WERI-Rb-1 (cell line): ENCODE measurements around the gene PLCH1.
"Not testable (repeated sequence)": the region's sequence is repeated elsewhere in the genome, so short reads cannot be mapped to it uniquely, and the experiment has no call there.

ENCODE experiments used
- DNase-seq: peaks from one replicate; pipeline ENCODE4 v3.0.0-alpha.2; 2020
- H3K27ac ChIP-seq: fragments of 250-450 bp; sonication (Bioruptor Pico); 2 replicates; pipeline ENCODE4 v1.5.1; 2020; ENCODE audit warnings: mild to moderate bottlenecking, moderate library complexity
- H3K27me3 ChIP-seq: fragments of 250-450 bp; sonication (Bioruptor Pico); 2 replicates; pipeline ENCODE4 v1.5.1; 2021; ENCODE audit warnings: mild to moderate bottlenecking, low read depth, moderate library complexity; ENCODE audit not compliant: insufficient read depth, severe bottlenecking
- H3K36me3 ChIP-seq: fragments of 250-450 bp; sonication (Bioruptor Pico); 2 replicates; pipeline ENCODE4 v1.5.1; 2020; ENCODE audit warnings: mild to moderate bottlenecking, moderate library complexity
- H3K4me3 ChIP-seq: 2 replicates; pipeline ENCODE4 v1.5.1; 2011; ENCODE audit warnings: low read depth, mild to moderate bottlenecking, control low read depth, low read length
- H3K9me3 ChIP-seq: fragments of 250-450 bp; sonication (Bioruptor Pico); 2 replicates; pipeline ENCODE4 v1.5.1; 2021; ENCODE audit warnings: mild to moderate bottlenecking, moderate library complexity; ENCODE audit not compliant: severe bottlenecking
- TF ChIP-seq, protein P1 (sequence below): IDR thresholded peaks from 2 replicates; pipeline ENCODE4 v1.5.1; 2011; ENCODE audit warnings: low read depth, mild to moderate bottlenecking, control low read depth, inconsistent platforms, low read length

Gene PLCH1

DNA sequence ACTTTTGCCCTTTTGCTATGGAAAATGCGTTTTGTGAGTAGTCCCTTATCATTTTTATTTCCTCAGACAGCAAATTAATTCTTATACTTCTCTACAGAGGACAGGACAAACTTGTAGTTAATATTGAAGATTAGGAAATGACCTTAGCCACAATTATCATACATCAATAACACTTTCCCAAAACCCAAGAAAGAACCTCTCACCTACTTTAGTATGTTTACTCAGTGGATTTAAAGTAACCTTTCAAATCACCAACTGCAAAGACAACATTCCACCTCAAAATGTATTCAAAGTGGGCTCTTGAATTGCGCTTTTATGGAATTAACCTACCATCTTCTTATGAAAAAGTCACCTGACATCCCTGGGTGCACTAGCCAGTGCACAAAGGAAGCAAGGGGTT is 107.3 kb downstream of the PLCH1 start:
- no peak overlapping the region for H3K4me3 ChIP-seq
- H3K9me3 ChIP-seq, result no peaks in the 10 kb centered on the region
- no peak overlapping the region for H3K27ac ChIP-seq
- no peak for DNase-seq
- H3K27me3 ChIP-seq, result no peaks in the 10 kb centered on the region
- TF ChIP-seq, protein P1, sequence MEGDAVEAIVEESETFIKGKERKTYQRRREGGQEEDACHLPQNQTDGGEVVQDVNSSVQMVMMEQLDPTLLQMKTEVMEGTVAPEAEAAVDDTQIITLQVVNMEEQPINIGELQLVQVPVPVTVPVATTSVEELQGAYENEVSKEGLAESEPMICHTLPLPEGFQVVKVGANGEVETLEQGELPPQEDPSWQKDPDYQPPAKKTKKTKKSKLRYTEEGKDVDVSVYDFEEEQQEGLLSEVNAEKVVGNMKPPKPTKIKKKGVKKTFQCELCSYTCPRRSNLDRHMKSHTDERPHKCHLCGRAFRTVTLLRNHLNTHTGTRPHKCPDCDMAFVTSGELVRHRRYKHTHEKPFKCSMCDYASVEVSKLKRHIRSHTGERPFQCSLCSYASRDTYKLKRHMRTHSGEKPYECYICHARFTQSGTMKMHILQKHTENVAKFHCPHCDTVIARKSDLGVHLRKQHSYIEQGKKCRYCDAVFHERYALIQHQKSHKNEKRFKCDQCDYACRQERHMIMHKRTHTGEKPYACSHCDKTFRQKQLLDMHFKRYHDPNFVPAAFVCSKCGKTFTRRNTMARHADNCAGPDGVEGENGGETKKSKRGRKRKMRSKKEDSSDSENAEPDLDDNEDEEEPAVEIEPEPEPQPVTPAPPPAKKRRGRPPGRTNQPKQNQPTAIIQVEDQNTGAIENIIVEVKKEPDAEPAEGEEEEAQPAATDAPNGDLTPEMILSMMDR, result no peak
- no peaks in the 10 kb centered on the region for H3K36me3 ChIP-seq

- no peak overlapping the region for H3K4me3 ChIP-seq
- no peak overlapping the region for H3K27ac ChIP-seq
- no peaks in the 10 kb centered on the region for H3K36me3 ChIP-seq
- H3K27me3 ChIP-seq, result no peaks in the 10 kb centered on the region
- TF ChIP-seq, protein P1, result no peak
- DNase-seq, result no peak
- no peaks in the 10 kb centered on the region for H3K9me3 ChIP-seq
Observed at GRCh38 chr3:155635056-155635455, 109.8 kb downstream of the PLCH1 start.

DNA sequence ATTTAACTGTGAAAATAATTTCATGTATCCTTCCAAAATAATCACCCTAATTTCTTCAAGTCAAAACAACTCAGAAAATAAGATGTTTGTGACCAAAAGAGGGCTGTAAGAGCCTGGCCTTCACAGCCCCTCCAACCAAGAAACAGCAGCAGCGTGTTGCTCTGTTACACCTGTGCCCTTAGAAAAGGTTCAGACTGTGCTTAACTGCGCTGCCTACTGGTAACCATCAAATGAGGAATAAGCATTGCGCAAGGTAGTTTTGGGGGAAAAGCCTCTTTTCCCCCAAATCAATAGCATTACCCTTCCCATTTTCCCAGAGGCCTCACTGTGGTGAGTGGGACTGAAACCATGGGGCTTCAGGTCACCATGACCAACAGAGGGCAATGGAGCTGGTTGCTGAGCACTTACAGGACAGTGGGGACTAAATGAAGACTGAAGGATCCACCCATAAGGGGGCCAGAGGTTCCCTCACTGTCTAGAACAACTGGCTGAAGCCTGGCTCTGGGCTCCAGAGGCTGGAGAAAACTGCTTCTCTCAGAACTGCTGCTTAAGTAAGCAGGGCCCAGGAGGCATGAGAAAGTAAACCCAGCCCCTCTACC is 110.7 kb downstream of the PLCH1 start:
- Histone ChIP-seq H3K27ac (no peak overlapping the region), H3K27me3 (no peaks in the 10 kb centered on the region), H3K4me3 (no peak overlapping the region), H3K36me3 (no peaks in the 10 kb centered on the region), H3K9me3 (no peaks in the 10 kb centered on the region)
- no peak for DNase-seq
- TF ChIP-seq, protein P1, result no peak

- TF ChIP-seq, protein P1, result no peak
- no peaks in the 10 kb centered on the region for H3K9me3 ChIP-seq
- no peaks in the 10 kb centered on the region for H3K27me3 ChIP-seq
- no peaks in the 10 kb centered on the region for H3K36me3 ChIP-seq
- DNase-seq, result no peak
- H3K27ac ChIP-seq, result no peak overlapping the region
- H3K4me3 ChIP-seq, result no peak overlapping the region
Observed at GRCh38 chr3:155631323-155632019, 113.4 kb downstream of the PLCH1 start.

DNA sequence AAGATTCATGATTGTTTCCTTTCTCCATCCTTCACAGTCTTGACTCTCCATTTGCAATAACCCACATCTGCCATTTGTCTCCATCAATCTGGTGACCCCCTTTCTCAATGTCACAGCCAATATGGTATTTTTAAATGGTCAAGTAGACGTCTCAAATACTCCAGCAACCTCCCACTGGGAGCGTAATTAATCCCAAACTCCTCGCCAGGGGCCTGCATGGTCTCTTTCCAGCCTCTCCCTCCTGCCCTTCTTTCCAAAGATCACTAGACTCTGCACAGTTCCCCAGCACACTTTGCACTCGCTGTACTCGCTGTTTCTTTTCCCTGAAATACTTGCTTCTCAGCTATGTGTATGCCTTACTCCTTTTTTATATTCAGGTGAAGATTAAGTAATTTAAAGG is 115.3 kb downstream of the PLCH1 start:
- TF ChIP-seq, protein P1, result no peak
- Histone ChIP-seq H3K9me3 (no peaks in the 10 kb centered on the region), H3K4me3 (no peak overlapping the region), H3K27ac (no peak overlapping the region), H3K36me3 (no peaks in the 10 kb centered on the region), H3K27me3 (no peaks in the 10 kb centered on the region)
- no peak for DNase-seq

- no peak overlapping the region for H3K27ac ChIP-seq
- H3K27me3 ChIP-seq, result no peaks in the 10 kb centered on the region
- no peaks in the 10 kb centered on the region for H3K9me3 ChIP-seq
- no peak overlapping the region for H3K4me3 ChIP-seq
- H3K36me3 ChIP-seq, result no peaks in the 10 kb centered on the region
- TF ChIP-seq, protein P1, result no peak
- no peak for DNase-seq
Observed at GRCh38 chr3:155629056-155629455, 115.8 kb downstream of the PLCH1 start.

- not testable (repeated sequence) for H3K27ac ChIP-seq, H3K27me3 ChIP-seq, DNase-seq, H3K9me3 ChIP-seq, H3K36me3 ChIP-seq, H3K4me3 ChIP-seq
Observed at GRCh38 chr3:155622647-155623046, 122.2 kb downstream of the PLCH1 start.

DNA sequence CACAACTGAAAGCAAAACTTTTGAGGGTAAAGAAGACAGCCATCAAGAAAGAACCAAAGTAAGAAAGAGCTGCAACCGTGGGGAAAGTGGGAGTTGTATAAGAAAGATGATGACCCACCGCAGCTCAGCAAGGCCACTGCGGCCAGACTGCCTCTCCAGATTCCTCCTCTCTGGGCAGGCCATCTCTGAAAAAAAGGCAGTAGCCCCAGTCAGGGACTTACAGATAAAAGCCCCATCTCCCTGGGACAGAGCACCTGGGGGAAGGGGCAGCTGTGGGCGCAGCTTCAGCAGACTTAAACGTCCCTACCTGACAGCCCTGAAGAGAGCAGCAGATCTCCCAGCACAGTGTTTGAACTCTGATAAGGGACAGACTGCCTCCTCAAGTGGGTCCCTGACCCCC is 124.3 kb downstream of the PLCH1 start:
- not testable (repeated sequence) for H3K27ac ChIP-seq, H3K4me3 ChIP-seq, H3K36me3 ChIP-seq, DNase-seq, H3K27me3 ChIP-seq, H3K9me3 ChIP-seq
